ENCODE results near the gene HYAL2. TPM values are rescaled to one million over a fixed set of nuclear protein-coding genes. Genes with fewer than 3 reads are reported as not detected.
A peak's percentile ranks its signal among the peaks of the same experiment; 100 is the strongest.

Gene HYAL2
- total and polyA plus RNA-seq, 9 of the 15 experiments (the other 6 are each of a cell fraction or from before 2014, with no cell fraction given) = 0.36 to 22.7 (median 11.4) TPM; not detected in 1

- Histone ChIP-seq H3K9me3 (replicated peaks; ENCODE audit: control insufficient read depth, insufficient read depth, low read depth, low read length) (no peaks in the 10 kb centered on the region), H3K4me3 (peak within 1 kb of the TSS; percentile 45), H2AFZ (ENCODE audit: low read depth, low read length) (peak within 1 kb of the TSS; percentile 80), H3K36me3 (ENCODE audit: control insufficient read depth, insufficient read depth, low read length) (peaks cover 8% of the 10 kb centered on the region; the same call in 2 of the 3 replicates), H3K27ac (ENCODE audit: extremely low read depth, low read depth, low read length) (peak within 1 kb of the TSS; percentile 83), H3K4me1 (replicated peaks in 1 of 2; ENCODE audit: control insufficient read depth in 2 of 2, insufficient read depth in 2 of 2, low read length in 2 of 2) (peaks cover 21 to 47% of the 10 kb centered on the region in 2 experiments; a peak in 4 of 5 replicates), H3K4me2 (ENCODE audit: insufficient read depth, low read length) (peak within 1 kb of the TSS; percentile 80), H3K9me1 (ENCODE audit: control insufficient read depth, insufficient read depth, low read length) (no peaks in the 10 kb centered on the region), H3K9ac (ENCODE audit: insufficient read depth in 1 of 2, low read depth in 2 of 2, low read length in 2 of 2) (peak within 1 kb of the TSS; percentile 68 to 93), H4K20me1 (replicated peaks; ENCODE audit: control insufficient read depth, insufficient read depth, low read length) (no peaks in the 10 kb centered on the region), H3K27me3 (ENCODE audit: control insufficient read depth in 2 of 2, insufficient read depth in 2 of 2, low read length in 2 of 2) (no peaks in the 10 kb centered on the region), H3K79me2 (ENCODE audit: control insufficient read depth, insufficient read depth, low read length) (peaks cover 38% of the 10 kb centered on the region)
- 30% methylated on average over 11 of the region's 14 CpGs for WGBS (ENCODE audit: insufficient coverage, low coverage, missing lambda C conversion rate)
- intact Hi-C loops (cut with micrococcal nuclease) (no loop called here), in situ Hi-C loops (cut with MboI) (no loop called here)
- DNase-seq (ENCODE audit: extremely low read depth in 1 of 4, low spot score in 3 of 4) (peak; percentile 76 to 83 (median 82)), ATAC-seq (peak; percentile 57), FAIRE-seq (peak; percentile 77)
- BruUV-seq (replicated peaks) = TSS peak; percentile 78
- ChIA-PET CTCF (ENCODE audit: low intra/inter-chr PET ratio) (no interaction called here), POLR2A (interaction anchor here (0.5 to 1.5 kb wide), 12 partner anchors 12 to 70 kb away, joined by 3 to 5 read pairs (median 4); partner anchors contain the start of gene TUSC2)
- TF ChIP-seq L3MBTL2 (IDR thresholded peaks at IDR 0.05) = 0 out of 2 replicates have a peak, but pooled peaks have one; percentile 21
- peak; percentile 84 for TF ChIP-seq SUPT5H (IDR thresholded peaks at IDR 0.05)
- TF ChIP-seq TCF15 (CRISPR knock-in tag; IDR thresholded peaks at IDR 0.05) = no peak
- TF ChIP-seq ZNF740 (CRISPR knock-in tag; IDR thresholded peaks at IDR 0.05) = 0 out of 2 replicates have a peak, but pooled peaks have one; percentile 32
- no peak for TF ChIP-seq ZNF740 (tag; IDR thresholded peaks at IDR 0.05)
- TF ChIP-seq HCFC1 (IDR thresholded peaks at IDR 0.05; ENCODE audit: low read depth, low read length) = peak; percentile 9; the same call in 1 of the 2 replicates
- TF ChIP-seq PKNOX1 (IDR thresholded peaks at IDR 0.05) = peak; percentile 21; the same call in 1 of the 2 replicates
- TF ChIP-seq TFAP4 (CRISPR knock-in tag; IDR thresholded peaks at IDR 0.05; ENCODE audit: borderline replicate concordance) = peak; percentile 33; the same call in 1 of the 2 replicates
- TF ChIP-seq VEZF1 (CRISPR knock-in tag; IDR thresholded peaks at IDR 0.05) = peak; percentile 33
- no peak for TF ChIP-seq KDM1A (IDR thresholded peaks at IDR 0.05)
- TF ChIP-seq EP400 (IDR thresholded peaks at IDR 0.05) = peak; percentile 34; the same call in 1 of the 2 replicates
- TF ChIP-seq MEIS2 (IDR thresholded peaks at IDR 0.05; ENCODE audit: partially characterized antibody) = peak; percentile 8
- no peak for TF ChIP-seq BRD9 (IDR thresholded peaks at IDR 0.05; ENCODE audit: low read depth, partially characterized antibody)
- peak; percentile 61 for TF ChIP-seq POLR2B (IDR thresholded peaks at IDR 0.05; ENCODE audit: low read depth, partially characterized antibody)
- TF ChIP-seq HSF4 (CRISPR knock-in tag; IDR thresholded peaks at IDR 0.05; ENCODE audit: borderline replicate concordance) = no peak
- TF ChIP-seq CREM (IDR thresholded peaks at IDR 0.05; ENCODE audit: low read depth) = peak; percentile 23; the same call in 1 of the 2 replicates
- TF ChIP-seq SP1 (CRISPR knock-in tag; IDR thresholded peaks at IDR 0.05) = peak; percentile 64; the same call in 1 of the 2 replicates
Measured at GRCh38 chr3:50303013-50303815, 19.3 kb downstream of the HYAL2 start, which contains the start of gene HYAL1. Gene HYAL1, minus strand, starts transcription at chr3:50303574. Its CDS starts 618 bp downstream, at chr3:50302956.
